ENCODE data around the gene STK38. TPM values are rescaled to one million over a fixed set of nuclear protein-coding genes. Genes with fewer than 3 reads are reported as not detected.

The STK38 gene
- total RNA-seq, 1 donor from 2014 or later: 35.0 TPM

DNA sequence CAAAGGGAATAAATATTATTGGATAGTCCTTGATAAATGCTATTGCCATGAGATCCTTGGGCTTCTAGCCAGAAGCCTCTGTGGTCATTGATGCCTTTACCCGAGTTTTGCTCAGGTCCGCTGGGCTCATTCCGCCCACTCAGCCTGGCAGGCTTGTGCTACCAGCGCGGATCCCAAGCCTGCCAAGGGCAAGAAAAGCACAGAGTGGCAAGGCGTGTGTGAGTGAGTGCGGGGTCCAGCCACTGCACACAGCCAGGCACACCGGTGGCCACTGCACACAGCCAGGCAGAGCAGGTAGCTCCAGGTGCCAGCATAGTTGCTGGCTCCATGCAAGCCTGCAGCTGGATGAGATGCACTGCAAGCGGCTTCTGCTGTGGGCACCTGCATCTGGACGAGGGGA is 38.7 kb downstream of the STK38 start:
- intact Hi-C loops (cut with DNase I): no loop called here
- H3K4me3 ChIP-seq: no peak overlapping the region
- DNase-seq (no peak), ATAC-seq (no peak)
- H3K36me3 ChIP-seq: peaks cover 82% of the 10 kb centered on the region
- H3K27me3 ChIP-seq (ENCODE audit: low read depth): no peaks in the 10 kb centered on the region
- TF ChIP-seq, protein P1, sequence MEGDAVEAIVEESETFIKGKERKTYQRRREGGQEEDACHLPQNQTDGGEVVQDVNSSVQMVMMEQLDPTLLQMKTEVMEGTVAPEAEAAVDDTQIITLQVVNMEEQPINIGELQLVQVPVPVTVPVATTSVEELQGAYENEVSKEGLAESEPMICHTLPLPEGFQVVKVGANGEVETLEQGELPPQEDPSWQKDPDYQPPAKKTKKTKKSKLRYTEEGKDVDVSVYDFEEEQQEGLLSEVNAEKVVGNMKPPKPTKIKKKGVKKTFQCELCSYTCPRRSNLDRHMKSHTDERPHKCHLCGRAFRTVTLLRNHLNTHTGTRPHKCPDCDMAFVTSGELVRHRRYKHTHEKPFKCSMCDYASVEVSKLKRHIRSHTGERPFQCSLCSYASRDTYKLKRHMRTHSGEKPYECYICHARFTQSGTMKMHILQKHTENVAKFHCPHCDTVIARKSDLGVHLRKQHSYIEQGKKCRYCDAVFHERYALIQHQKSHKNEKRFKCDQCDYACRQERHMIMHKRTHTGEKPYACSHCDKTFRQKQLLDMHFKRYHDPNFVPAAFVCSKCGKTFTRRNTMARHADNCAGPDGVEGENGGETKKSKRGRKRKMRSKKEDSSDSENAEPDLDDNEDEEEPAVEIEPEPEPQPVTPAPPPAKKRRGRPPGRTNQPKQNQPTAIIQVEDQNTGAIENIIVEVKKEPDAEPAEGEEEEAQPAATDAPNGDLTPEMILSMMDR (IDR thresholded peaks at IDR 0.05): no peak
- no peaks in the 10 kb centered on the region for H3K4me1 ChIP-seq
- no peak overlapping the region for H3K27ac ChIP-seq
- H3K9me3 ChIP-seq: no peaks in the 10 kb centered on the region

DNA sequence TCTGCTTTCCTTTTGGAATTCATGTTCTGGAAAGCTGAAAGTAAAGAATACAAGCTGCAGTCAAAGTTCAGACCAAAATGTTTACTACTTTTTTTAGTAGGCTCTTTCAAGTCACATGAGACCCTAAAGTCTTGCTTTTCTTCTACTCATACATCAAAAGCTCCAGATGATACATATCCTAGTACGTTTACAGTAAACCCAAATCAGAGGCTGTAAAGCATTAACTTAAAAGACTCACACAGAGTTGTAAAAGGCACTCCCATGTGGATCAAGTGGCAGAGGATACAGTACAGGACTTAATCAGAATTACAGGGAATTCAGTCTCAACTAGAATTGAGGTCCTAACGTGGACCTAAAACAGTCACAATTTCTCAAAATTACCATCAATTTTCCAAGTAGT is 40.7 kb downstream of the STK38 start:
- ATAC-seq (no peak), DNase-seq (no peak)
- Histone ChIP-seq H3K4me3 (no peak overlapping the region), H3K27ac (no peak overlapping the region), H3K9me3 (no peaks in the 10 kb centered on the region), H3K36me3 (peaks cover 73% of the 10 kb centered on the region), H3K4me1 (no peaks in the 10 kb centered on the region), H3K27me3 (ENCODE audit: low read depth) (no peaks in the 10 kb centered on the region)
- intact Hi-C loops (cut with DNase I): no loop called here
- TF ChIP-seq, protein P1 (IDR thresholded peaks at IDR 0.05): no peak

DNA sequence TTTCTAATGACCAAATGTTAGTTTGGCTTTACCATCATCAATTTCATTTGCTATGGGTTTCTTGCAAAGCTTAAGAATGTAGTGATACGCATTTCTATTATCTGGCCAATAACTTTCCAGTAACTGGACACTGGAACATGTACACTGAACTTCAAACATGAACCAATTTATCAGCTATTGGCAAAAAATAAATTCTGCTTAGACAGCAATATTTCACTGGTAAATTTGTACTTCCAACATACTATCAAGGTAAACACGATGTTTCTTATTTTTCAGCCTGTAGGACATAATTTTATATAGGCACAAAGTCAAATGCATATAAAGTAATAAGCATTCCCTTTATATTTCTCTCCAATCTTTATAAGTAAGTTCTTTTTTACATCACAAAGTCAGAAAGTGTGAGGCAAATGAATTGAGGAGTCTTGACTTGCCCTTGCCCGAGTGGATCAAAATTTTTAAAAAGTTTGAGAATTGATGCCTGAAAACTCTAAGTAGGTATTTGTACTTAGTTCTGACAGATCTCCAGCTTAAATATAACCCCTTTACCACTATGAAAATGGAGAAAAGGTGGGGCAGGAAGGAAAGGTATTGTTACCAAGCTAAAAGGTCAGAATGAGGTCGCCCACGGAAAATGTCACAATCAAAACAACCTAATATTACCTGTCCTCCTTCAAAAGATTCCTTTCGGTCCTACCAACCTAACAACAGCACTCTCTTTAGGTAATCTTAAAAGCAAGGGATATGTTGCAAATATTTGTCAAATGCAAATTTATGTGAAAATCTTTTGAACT is 41.3 kb downstream of the STK38 start:
- TF ChIP-seq, protein P1 (IDR thresholded peaks at IDR 0.05): no peak
- intact Hi-C loops (cut with DNase I): no loop called here
- DNase-seq (no peak), ATAC-seq (no peak)
- H3K4me1 ChIP-seq: no peaks in the 10 kb centered on the region
- H3K9me3 ChIP-seq: no peaks in the 10 kb centered on the region
- no peak overlapping the region for H3K4me3 ChIP-seq
- H3K27me3 ChIP-seq (ENCODE audit: low read depth): no peaks in the 10 kb centered on the region
- no peak overlapping the region for H3K27ac ChIP-seq
- peaks cover 73% of the 10 kb centered on the region for H3K36me3 ChIP-seq

DNA sequence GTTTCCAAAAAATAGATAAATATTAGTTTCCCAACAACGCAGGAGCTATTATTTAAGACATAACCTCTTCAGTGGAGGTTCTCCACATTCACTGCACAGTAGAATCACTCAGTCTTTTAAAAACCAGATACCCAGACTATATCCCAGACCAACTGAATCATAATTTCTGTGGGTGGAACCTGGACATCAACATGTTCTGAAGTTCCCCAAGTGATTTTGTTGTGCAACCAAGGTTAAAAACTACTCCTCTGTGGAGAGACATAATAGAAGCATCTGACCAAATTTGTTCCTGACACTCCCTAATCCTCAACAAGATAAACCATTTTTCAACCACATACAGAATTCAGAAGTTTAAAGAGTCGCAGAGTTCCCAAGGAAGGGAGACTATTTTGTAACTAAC is 42.3 kb downstream of the STK38 start:
- ATAC-seq: no peak
- Histone ChIP-seq H3K36me3 (peaks cover 66% of the 10 kb centered on the region), H3K4me1 (no peaks in the 10 kb centered on the region), H3K4me3 (no peak overlapping the region), H3K27me3 (ENCODE audit: low read depth) (no peaks in the 10 kb centered on the region), H3K27ac (no peak overlapping the region), H3K9me3 (no peaks in the 10 kb centered on the region)
- TF ChIP-seq, protein P1 (IDR thresholded peaks at IDR 0.05): no peak
- DNase-seq: no peak
- intact Hi-C loops (cut with DNase I): no loop called here

DNA sequence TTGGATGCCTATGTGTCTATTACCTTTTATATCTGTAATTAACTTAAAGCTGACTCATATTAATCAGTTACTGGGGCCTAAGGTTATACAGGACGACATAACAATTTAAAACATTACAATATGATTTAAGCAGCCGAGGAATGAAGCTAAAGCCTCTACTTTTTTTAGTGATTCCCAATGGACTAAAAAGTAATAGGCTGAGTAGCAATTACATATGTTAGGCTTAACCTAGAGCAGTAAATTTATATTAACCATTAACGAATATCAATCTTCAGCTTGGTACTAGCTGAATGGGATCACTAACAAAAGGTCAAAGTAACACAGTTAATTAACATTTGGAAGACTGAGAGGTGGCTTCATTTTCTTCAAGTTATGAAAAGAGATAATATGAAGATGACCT is 43.1 kb downstream of the STK38 start:
- no peak overlapping the region for H3K27ac ChIP-seq
- no peak for ATAC-seq
- no peaks in the 10 kb centered on the region for H3K27me3 ChIP-seq (ENCODE audit: low read depth)
- H3K36me3 ChIP-seq: peaks cover 69% of the 10 kb centered on the region
- no peak overlapping the region for H3K4me3 ChIP-seq
- no peaks in the 10 kb centered on the region for H3K4me1 ChIP-seq
- intact Hi-C loops (cut with DNase I): no loop called here
- TF ChIP-seq, protein P1 (IDR thresholded peaks at IDR 0.05): no peak
- no peak for DNase-seq
- no peaks in the 10 kb centered on the region for H3K9me3 ChIP-seq
